Stimulated activated CD8-positive, alpha-beta memory T cell treated with anti-CD3 and anti-CD28 coated beads, Interleukin-4, amount 100 ng/mL, for 1 hour (primary cell): ENCODE measurements around the gene MKS1.

Source experiments
- DNase-seq, 2 donors: peaks; one replicate each; pipeline ENCODE4 v3.0.0-alpha.2; 2020; ENCODE audit warnings: low read depth in 2 of 2, low spot score in 1 of 2

Gene MKS1

DNA sequence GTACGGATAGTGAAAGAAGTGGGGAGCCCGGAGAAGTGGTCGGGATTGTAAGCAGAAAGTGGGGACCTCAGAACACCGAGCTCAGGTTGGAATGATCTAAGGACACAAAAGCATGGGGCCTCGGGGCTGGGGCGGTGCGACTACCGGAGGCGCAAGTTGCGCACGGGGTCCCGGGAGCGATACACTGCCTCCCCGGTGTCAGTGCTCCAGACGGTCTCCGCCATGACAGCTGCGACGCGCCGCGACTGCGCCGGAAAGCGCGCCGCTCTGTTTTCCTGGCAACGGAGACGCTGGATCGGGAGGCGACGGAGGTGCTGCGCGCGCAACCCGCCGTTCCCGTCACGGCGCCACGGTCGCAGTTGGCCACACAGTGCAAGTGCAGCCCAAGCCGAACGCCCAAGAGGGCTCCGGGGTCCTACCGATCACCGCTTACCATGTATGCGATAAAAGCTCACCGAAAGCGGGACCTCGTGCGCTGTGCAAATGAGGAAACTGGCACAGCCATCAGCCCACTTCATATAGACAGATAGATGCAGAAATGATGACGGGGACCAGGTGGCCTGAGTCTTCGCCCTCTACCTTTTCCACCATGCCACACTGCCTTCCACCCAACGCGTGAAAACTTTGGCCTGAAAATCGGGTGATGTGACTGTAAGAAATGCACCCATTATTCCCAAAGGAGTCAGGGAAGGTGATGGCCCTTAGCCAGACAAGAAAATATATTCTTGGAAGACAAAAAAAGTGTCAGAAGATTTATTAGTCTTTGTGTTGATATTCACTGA lies at the start of gene MKS1:
TSS of gene MKS1 (minus strand) at position 249 of the 782 bp plus-strand sequence. CDS start at position 224, 25 bp downstream.
- DNase-seq = peak; percentile 83 to 89

DNA sequence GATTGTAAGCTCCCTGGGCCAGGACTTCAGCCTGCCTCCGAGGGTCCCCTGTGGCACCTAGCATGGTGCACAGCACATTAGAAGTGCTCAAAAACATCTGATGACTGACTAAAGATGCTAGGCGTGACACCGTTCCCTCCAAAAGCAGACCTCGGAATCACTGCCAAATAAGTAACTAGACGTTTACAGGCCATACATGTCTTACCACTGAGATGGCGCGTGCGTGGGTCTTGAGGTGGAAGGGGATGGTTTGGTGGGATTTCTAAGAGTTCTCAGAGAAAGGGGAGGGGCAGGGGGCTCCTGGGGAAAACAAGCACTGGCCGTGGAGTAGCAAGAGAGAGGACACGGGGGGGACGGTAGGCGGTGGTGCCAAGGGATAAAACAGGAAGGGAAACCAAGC lies 49.3 kb upstream of the MKS1 start:
- no peak for DNase-seq

DNA sequence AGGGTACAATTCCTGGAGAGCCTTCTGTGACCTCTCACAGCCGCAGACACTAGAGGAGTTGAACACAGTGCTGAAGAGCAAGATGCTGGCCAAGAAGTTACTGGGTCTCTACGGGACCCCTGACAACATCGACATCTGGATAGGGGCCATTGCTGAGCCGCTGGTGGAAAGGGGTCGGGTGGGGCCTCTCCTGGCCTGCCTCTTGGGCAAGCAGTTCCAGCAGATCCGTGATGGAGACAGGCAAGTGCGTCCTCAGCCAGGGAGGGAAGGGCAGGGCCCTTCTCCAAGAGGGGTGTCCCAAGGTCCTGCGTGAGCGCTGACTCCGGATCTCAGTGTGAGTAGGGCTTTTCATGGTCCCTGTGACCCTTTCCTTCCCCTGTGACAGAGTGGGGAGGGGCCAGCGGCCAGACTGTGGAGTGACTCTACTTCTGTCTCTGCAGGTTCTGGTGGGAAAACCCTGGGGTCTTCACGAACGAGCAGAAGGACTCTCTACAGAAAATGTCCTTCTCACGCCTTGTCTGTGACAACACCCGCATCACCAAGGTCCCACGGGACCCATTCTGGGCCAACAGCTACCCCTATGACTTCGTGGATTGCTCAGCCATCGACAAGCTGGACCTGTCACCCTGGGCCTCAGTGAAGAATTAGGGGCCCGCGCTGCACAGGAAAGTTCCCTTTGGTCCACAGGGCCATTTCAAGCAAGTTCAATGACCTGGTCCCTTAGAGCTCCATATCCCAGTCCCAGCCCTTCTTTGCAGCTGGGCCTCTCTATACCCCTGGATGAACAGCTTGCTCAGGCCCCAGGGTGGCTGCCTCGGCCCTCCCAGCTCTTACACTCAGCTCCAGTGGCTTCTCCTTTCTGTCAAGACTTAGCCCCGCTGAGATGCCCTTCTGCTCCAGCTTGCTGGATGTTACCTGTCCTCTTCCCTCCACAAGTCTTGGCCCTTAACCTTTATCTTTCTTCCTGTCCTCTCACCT lies 48.6 kb upstream of the MKS1 start:
- DNase-seq = no peak

DNA sequence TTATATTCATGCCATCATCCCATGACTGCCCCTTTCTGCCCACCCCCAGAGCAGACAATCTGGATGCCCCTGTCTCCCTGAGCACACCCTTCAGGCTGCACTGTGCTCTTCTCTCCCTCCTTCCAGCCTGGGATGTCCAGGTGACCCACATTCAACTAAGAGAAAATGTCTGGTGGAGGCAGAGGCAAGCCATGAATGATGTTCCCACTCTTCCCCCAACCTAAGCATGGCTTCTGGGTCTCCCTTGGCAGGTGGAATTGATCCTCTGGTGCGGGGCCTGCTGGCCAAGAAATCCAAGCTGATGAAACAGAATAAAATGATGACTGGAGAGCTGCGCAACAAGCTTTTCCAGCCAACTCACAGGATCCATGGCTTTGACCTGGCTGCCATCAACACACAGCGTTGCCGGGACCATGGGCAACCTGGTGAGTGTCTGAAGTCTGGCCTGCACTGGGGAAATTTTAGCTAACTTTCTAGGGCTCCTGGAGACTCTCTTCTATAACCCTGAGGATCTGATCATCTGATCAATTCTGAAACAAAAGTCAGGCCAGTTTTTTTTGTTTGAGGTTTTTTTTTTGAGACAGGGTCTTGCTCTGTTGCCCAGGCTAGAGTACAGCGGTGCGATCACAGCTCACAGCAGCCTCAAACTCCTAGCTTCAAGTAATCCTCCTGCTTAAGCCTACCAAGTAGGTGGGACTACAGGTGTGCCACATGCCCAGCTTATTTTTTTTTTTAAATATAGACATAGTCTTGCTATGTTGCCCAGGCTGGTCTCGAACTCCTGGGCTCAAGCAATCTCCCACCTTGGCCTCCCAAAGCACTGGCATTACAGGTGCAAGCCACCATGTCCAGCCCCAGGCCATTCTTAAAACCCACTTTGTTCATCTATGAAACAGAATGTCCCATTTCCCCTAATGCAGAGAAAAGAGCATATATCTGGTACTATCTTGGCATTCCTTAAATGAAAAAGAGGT lies 47.1 kb upstream of the MKS1 start:
- DNase-seq = no peak

- DNase-seq = no peak
Observed at GRCh38 chr17:58265271-58265670, 46.2 kb upstream of the MKS1 start.

DNA sequence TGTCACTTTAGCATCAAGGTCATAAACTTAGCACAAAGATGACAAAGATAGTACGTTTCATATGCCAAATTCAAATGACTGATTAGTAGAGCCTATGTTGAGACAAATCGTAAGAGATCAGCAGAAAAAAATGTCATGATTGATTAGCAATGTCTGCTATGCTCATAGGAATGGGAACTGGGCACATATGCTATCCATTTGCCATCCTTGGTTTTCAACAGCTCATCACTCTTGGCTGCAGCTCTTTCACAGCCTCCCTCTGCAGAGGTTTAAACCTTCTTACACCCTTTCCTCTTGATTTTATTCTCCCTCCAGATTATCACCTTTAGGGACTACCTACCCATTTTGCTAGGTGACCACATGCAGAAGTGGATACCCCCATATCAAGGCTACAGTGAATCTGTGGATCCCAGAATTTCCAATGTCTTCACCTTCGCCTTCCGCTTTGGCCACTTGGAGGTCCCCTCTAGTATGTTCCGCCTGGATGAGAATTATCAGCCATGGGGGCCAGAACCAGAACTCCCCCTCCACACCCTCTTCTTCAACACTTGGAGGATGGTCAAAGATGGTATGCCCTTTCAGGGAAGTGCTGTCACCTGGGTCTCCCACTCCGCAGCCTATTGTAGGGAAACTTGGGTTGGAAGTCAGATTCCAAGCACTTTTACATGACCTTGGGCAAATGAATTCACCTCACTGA lies 45.5 kb upstream of the MKS1 start:
- DNase-seq = no peak

- no peak for DNase-seq
Observed at GRCh38 chr17:58263773-58264172, 44.7 kb upstream of the MKS1 start.

GRCh38 chr17:58262149-58262548 lies 43.1 kb upstream of the MKS1 start:
- no peak for DNase-seq

- DNase-seq = no peak
Observed at GRCh38 chr17:58254803-58255202, 35.7 kb upstream of the MKS1 start.

DNA sequence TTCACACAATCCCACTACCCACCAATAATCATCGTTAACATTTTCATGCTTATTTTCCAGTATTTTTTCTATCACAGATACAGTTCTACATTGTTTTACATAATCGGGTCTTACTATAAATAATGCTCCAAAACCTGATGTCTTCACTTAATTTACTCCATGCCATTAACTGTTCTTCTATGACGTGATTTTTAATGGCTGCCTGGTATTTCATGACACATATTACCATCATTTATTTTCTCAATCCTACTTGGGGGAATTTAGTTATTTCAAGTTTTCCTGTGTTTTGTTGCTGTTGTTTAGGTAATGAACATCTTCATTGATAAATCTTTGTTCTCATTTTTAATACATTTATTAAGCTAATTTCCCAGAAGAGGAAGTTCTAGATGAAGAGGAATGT lies 34.0 kb upstream of the MKS1 start:
- no peak for DNase-seq

DNA sequence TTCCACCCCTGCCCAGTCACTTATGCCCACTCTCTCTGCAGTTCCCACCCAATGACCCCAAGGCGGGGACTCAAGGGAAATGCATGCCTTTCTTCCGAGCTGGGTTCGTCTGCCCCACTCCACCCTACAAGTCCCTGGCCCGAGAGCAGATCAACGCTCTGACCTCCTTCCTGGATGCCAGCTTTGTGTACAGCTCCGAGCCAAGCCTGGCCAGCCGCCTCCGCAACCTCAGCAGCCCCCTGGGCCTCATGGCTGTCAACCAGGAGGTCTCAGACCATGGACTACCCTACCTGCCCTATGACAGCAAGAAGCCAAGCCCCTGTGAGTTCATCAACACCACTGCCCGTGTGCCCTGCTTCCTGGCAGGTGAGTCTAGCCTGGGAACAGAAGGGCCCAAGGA lies 33.1 kb upstream of the MKS1 start:
- DNase-seq = no peak

DNA sequence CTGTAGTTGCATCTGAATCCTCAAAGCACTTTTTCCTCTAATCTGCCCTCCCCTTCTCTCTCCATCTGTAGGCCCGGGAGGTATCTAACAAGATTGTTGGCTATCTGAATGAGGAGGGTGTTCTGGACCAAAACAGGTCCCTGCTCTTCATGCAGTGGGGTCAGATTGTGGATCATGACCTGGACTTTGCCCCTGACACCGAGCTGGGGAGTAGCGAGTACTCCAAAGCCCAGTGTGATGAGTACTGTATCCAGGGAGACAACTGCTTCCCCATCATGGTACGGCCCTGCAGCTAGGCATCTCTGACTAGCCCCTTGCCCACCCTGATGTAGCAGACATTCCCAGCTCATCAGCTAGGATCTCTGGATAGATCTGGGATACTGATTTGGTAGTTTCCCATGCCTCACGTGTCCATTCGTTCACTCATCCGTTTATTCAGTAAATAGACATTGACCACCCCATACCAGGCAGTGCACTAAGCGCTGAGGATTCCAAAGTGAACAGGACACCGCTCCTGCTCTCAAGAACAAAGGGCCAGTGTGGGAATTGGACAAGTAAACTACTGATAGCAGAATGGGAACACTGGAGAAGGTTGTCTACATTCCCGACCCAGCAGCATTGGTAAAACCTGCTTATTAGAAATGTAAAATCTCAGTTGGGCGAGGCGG lies 31.4 kb upstream of the MKS1 start:
- no peak for DNase-seq

- DNase-seq = peak; percentile 48 to 53
Observed at GRCh38 chr17:58249270-58250133, 30.4 kb upstream of the MKS1 start.

DNA sequence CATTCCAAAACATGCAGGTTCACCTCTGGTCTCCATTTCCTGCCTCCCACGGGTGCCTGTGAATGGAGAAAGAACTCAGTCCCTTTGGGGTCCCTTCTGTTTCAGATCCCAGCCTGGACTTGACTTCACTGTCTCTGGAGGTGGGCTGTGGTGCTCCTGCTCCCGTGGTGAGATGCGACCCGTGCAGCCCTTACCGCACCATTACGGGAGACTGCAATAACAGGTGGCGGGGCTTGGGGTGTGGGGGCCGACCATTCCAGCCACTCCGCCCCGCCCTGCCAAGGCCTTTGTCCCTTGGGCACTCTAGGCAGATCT lies 29.9 kb upstream of the MKS1 start:
- no peak for DNase-seq

GRCh38 chr17:58247511-58248363 lies 28.7 kb upstream of the MKS1 start:
- no peak for DNase-seq

GRCh38 chr17:58246781-58247180 lies 27.7 kb upstream of the MKS1 start:
- DNase-seq = no peak

DNA sequence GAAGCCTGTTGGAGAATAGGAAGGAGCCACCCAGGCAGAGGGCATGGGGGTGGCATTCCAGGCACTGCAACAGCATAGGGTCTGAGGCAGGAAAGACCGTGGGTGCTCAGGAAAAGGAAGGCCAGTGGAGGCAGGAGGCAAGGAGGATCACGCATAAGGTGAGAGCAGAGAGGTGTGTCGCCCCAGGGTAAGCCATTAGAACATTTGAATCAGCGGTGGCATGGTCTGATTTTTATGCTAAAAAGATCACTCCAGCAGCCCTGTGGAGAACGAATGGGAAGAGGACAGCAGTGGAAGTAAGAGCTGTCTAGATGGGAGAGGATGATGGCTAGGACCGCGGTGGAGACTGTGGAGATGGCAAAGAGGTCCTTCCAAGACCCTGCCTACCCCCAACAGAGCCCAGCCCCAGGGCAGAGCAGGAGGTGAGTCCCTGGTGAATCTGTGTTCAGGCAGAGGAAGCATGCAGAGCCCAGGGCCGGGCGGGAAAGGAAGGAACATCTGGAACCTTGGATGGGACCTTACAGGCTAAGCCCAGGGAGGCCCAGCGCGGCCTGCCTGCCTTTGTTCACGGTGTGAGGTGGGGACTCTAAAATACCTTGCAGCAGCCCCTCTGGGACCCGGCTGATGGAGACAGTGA lies 27.2 kb upstream of the MKS1 start:
- DNase-seq = no peak
